NCI-H748 treated with DMSO at 0.1 percent for 48 hours (cell line): Measurements from ENCODE around the gene SCAF1.

ENCODE experiments used
- DNase-seq: peaks from one replicate; lab custom pipeline; 2025; lab: John Stamatoyannopoulos, UW

Gene SCAF1

GRCh38 chr19:49687150-49687549, 45.1 kb downstream of the SCAF1 start:
- DNase-seq = no peak

GRCh38 chr19:49687566-49688316, 45.7 kb downstream of the SCAF1 start:
- no peak for DNase-seq

- no peak for DNase-seq
Observed at GRCh38 chr19:49688531-49689132, 46.6 kb downstream of the SCAF1 start.

- peak; percentile 66 for DNase-seq
Observed at GRCh38 chr19:49689133-49690078, 47.4 kb downstream of the SCAF1 start, which contains the start of gene ADM5. Gene ADM5 (plus strand): TSS chr19:49689594. CDS start chr19:49689838, 244 bp downstream.

- peak; percentile 68 for DNase-seq
Observed at GRCh38 chr19:49690079-49690655, 48.2 kb downstream of the SCAF1 start.

- peak; percentile 97 for DNase-seq
Observed at GRCh38 chr19:49690656-49691242, 48.7 kb downstream of the SCAF1 start, which contains the start of gene CPT1C. Gene CPT1C (plus strand): TSS chr19:49691116. CDS start chr19:49692253, 1,137 bp downstream.

- peak; percentile 83 for DNase-seq
Observed at GRCh38 chr19:49691243-49692146, 49.5 kb downstream of the SCAF1 start.

- no peak for DNase-seq
Observed at GRCh38 chr19:49692147-49692506, 50.1 kb downstream of the SCAF1 start.

GRCh38 chr19:49696115-49696514, 54.1 kb downstream of the SCAF1 start:
- DNase-seq = no peak

- no peak for DNase-seq
Observed at GRCh38 chr19:49696865-49697264, 54.9 kb downstream of the SCAF1 start.

- no peak for DNase-seq
Observed at GRCh38 chr19:49699364-49699763, 57.4 kb downstream of the SCAF1 start.

- no peak for DNase-seq
Observed at GRCh38 chr19:49700563-49700962, 58.6 kb downstream of the SCAF1 start.

- DNase-seq = no peak
Observed at GRCh38 chr19:49701271-49701786, 59.3 kb downstream of the SCAF1 start.

GRCh38 chr19:49704888-49705642, 63.1 kb downstream of the SCAF1 start:
- no peak for DNase-seq

GRCh38 chr19:49705919-49706318, 63.9 kb downstream of the SCAF1 start:
- DNase-seq = no peak
